ENCODE data around the gene IL1R1. TPM values are rescaled to one million over a fixed set of nuclear protein-coding genes. Genes with fewer than 3 reads are reported as not detected.
A peak's percentile ranks its signal among the peaks of the same experiment; 100 is the strongest.

The IL1R1 gene
- total RNA-seq, 1 experiment from 2014 or later = 23.5 TPM

GRCh38 chr2:102185347-102185746, 42.8 kb downstream of the IL1R1 start:
- H3K27me3 Mint-ChIP-seq (ENCODE audit: insufficient read depth, unreplicated experiment) = no peaks in the 10 kb centered on the region
- Histone ChIP-seq H3K4me3 (ENCODE audit: low read depth, low read length) (no peak overlapping the region), H3K36me3 (ENCODE audit: control insufficient read depth, insufficient read depth, low read length) (no peaks in the 10 kb centered on the region), H3K27me3 (replicated peaks; ENCODE audit: control insufficient read depth, insufficient read depth, low read length) (no peaks in the 10 kb centered on the region), H3K9me3 (no peaks in the 10 kb centered on the region), H3K4me1 (peaks cover 7% of the 10 kb centered on the region)
- TF ChIP-seq, protein P1, sequence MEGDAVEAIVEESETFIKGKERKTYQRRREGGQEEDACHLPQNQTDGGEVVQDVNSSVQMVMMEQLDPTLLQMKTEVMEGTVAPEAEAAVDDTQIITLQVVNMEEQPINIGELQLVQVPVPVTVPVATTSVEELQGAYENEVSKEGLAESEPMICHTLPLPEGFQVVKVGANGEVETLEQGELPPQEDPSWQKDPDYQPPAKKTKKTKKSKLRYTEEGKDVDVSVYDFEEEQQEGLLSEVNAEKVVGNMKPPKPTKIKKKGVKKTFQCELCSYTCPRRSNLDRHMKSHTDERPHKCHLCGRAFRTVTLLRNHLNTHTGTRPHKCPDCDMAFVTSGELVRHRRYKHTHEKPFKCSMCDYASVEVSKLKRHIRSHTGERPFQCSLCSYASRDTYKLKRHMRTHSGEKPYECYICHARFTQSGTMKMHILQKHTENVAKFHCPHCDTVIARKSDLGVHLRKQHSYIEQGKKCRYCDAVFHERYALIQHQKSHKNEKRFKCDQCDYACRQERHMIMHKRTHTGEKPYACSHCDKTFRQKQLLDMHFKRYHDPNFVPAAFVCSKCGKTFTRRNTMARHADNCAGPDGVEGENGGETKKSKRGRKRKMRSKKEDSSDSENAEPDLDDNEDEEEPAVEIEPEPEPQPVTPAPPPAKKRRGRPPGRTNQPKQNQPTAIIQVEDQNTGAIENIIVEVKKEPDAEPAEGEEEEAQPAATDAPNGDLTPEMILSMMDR (IDR thresholded peaks at IDR 0.05; ENCODE audit: insufficient read depth in 1 of 2, low read depth in 1 of 2, low read length in 1 of 2, severe bottlenecking in 1 of 2, unreplicated experiment in 1 of 2) = peak; percentile 9 to 27
- peaks cover 2% of the 10 kb centered on the region for H3K4me1 Mint-ChIP-seq (ENCODE audit: low read depth, unreplicated experiment)
- intact Hi-C loops (cut with micrococcal nuclease; ENCODE audit: unreplicated experiment) = no loop called here
- no peaks in the 10 kb centered on the region for H3K36me3 Mint-ChIP-seq (ENCODE audit: insufficient read depth, unreplicated experiment)
- CTCF ChIA-PET = interaction anchor here (1.0 kb wide), 1 partner anchor 55 kb away, joined by 3 read pairs; no protein-coding TSS in a partner anchor
- H3K4me3 Mint-ChIP-seq (ENCODE audit: unreplicated experiment) = no peak overlapping the region
- H3K9me3 Mint-ChIP-seq (ENCODE audit: unreplicated experiment) = no peaks in the 10 kb centered on the region
- no TSS peak for BruUV-seq (replicated peaks)
- no peak overlapping the region for H3K27ac Mint-ChIP-seq (ENCODE audit: unreplicated experiment)
- no peak for DNase-seq
- POLR2A ChIA-PET = no interaction called here

- Mint-ChIP-seq H3K36me3 (ENCODE audit: insufficient read depth, unreplicated experiment) (no peaks in the 10 kb centered on the region), H3K9me3 (ENCODE audit: unreplicated experiment) (no peaks in the 10 kb centered on the region), H3K27me3 (ENCODE audit: insufficient read depth, unreplicated experiment) (no peaks in the 10 kb centered on the region), H3K27ac (ENCODE audit: unreplicated experiment) (no peak within 1 kb of the TSS), H3K4me1 (ENCODE audit: low read depth, unreplicated experiment) (peaks cover 8% of the 10 kb centered on the region), H3K4me3 (ENCODE audit: unreplicated experiment) (no peak within 1 kb of the TSS)
- Histone ChIP-seq H3K27me3 (replicated peaks; ENCODE audit: control insufficient read depth, insufficient read depth, low read length) (no peaks in the 10 kb centered on the region), H3K4me3 (ENCODE audit: low read depth, low read length) (no peak within 1 kb of the TSS), H3K9me3 (no peaks in the 10 kb centered on the region), H3K4me1 (peaks cover 18% of the 10 kb centered on the region), H3K36me3 (ENCODE audit: control insufficient read depth, insufficient read depth, low read length) (no peaks in the 10 kb centered on the region)
- CTCF ChIA-PET = no interaction called here
- TF ChIP-seq, protein P1 (IDR thresholded peaks at IDR 0.05; ENCODE audit: insufficient read depth in 1 of 2, low read depth in 1 of 2, low read length in 1 of 2, severe bottlenecking in 1 of 2, unreplicated experiment in 1 of 2) = no peak
- POLR2A ChIA-PET = no interaction called here
- intact Hi-C loops (cut with micrococcal nuclease; ENCODE audit: unreplicated experiment) = no loop called here
- DNase-seq = no peak
- BruUV-seq (replicated peaks) = no TSS peak
These were observed 44.4 kb downstream of the IL1R1 start, which contains the start of gene IL1RL2 for GRCh38 chr2:102186791-102187495. IL1RL2 (plus strand) TSS chr2:102187023; CDS start chr2:102187868, 845 bp downstream.

GRCh38 chr2:102187496-102188150, 45.1 kb downstream of the IL1R1 start:
- Mint-ChIP-seq H3K4me3 (ENCODE audit: unreplicated experiment) (no peak overlapping the region), H3K36me3 (ENCODE audit: insufficient read depth, unreplicated experiment) (no peaks in the 10 kb centered on the region), H3K9me3 (ENCODE audit: unreplicated experiment) (no peaks in the 10 kb centered on the region), H3K4me1 (ENCODE audit: low read depth, unreplicated experiment) (peaks cover 8% of the 10 kb centered on the region), H3K27ac (ENCODE audit: unreplicated experiment) (no peak overlapping the region), H3K27me3 (ENCODE audit: insufficient read depth, unreplicated experiment) (no peaks in the 10 kb centered on the region)
- no peak for DNase-seq
- BruUV-seq (replicated peaks) = no TSS peak
- TF ChIP-seq, protein P1 (IDR thresholded peaks at IDR 0.05; ENCODE audit: insufficient read depth in 1 of 2, low read depth in 1 of 2, low read length in 1 of 2, severe bottlenecking in 1 of 2, unreplicated experiment in 1 of 2) = no peak
- Histone ChIP-seq H3K4me1 (peaks cover 14% of the 10 kb centered on the region), H3K36me3 (ENCODE audit: control insufficient read depth, insufficient read depth, low read length) (no peaks in the 10 kb centered on the region), H3K27me3 (replicated peaks; ENCODE audit: control insufficient read depth, insufficient read depth, low read length) (no peaks in the 10 kb centered on the region), H3K4me3 (ENCODE audit: low read depth, low read length) (no peak overlapping the region), H3K9me3 (no peaks in the 10 kb centered on the region)
- intact Hi-C loops (cut with micrococcal nuclease; ENCODE audit: unreplicated experiment) = no loop called here
- ChIA-PET CTCF (no interaction called here), POLR2A (no interaction called here)
